HG02588 (cell line): ENCODE data around the gene TYW1B.
"Not testable (repeated sequence)": the region's sequence is repeated elsewhere in the genome, so short reads cannot be mapped to it uniquely, and the experiment has no call there.

ENCODE experiments used
- ATAC-seq: cut with Tn5 transposase; IDR thresholded peaks from one replicate; pipeline ENCODE4 v1.9.1; 2021; ENCODE audit warnings: mild to moderate bottlenecking, moderate library complexity; ENCODE audit not compliant: unreplicated experiment

The TYW1B gene, protein sequence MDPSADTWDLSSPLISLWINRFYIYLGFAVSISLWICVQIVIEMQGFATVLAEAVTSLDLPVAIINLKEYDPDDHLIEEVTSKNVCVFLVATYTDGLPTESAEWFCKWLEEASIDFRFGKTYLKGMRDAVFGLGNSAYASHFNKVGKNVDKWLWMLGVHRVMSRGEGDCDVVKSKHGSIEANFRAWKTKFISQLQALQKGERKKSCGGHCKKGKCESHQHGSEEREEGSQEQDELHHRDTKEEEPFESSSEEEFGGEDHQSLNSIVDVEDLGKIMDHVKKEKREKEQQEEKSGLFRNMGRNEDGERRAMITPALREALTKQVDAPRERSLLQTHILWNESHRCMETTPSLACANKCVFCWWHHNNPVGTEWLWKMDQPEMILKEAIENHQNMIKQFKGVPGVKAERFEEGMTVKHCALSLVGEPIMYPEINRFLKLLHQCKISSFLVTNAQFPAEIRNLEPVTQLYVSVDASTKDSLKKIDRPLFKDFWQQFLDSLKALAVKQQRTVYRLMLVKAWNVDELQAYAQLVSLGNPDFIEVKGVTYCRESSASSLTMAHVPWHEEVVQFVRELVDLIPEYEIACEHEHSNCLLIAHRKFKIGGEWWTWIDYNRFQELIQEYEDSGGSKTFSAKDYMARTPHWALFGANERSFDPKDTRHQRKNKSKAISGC

DNA sequence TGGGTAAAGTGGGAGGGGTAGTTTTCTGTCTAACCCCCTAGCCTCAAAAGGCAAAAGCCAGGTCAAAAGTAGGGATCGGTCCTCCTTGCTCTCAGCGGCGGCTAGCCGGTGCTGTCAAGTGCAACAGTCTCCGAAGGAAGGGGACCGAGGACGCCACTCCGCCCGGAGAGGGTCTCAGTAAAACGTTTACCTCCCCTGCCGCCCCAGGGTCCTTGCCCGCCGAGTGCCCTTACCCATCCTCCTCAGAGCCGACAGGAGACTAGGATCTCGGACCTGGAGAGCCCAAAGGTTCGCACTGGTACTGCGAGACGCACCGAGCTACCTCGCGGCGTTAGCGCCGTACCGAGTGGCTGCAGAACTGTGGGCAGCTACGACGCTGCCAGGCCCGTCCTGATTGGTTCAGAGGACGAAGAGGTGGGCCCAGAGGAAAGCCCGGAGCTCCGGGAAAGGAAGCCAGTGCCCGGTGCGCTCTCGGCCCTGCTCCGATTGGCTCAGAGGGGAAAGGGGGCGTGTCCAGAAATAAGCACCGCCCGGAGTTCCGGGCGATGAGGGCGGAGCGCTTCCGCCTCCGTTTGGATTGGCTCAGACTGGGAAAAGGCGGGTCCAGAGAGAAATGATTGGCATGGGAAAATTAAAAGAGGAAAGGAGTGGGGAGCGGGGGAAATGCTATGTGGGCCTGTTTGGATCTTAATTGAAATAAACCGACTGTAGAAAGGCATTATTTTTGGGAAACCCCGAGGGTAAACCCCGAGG lies at the start of gene TYW1B:
Gene TYW1B, minus strand, starts transcription at position 362 of the 753 bp plus-strand sequence. Its CDS starts 125 bp downstream, at position 237.
- ATAC-seq: peak; percentile 90

DNA sequence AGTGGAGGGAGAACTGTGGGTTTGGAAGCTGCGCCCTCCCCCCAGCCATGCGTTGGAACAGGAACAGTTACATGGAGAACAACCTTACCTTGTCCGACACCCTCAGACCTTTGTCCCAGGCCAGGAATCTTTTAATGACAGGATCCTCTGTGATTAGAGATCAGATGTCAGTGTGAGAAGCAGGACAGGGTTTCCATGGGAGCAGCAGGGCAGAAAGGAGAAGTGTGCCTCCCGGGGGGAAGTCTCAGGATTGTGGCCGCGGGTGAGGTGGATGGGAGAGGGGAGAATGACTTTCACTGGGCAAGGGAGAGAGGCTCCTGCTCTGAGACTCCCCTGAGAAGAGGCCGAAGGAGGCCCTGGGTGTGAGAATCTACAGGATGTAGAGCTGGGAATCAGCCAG lies 39.6 kb upstream of the TYW1B start:
- ATAC-seq: not testable (repeated sequence)

DNA sequence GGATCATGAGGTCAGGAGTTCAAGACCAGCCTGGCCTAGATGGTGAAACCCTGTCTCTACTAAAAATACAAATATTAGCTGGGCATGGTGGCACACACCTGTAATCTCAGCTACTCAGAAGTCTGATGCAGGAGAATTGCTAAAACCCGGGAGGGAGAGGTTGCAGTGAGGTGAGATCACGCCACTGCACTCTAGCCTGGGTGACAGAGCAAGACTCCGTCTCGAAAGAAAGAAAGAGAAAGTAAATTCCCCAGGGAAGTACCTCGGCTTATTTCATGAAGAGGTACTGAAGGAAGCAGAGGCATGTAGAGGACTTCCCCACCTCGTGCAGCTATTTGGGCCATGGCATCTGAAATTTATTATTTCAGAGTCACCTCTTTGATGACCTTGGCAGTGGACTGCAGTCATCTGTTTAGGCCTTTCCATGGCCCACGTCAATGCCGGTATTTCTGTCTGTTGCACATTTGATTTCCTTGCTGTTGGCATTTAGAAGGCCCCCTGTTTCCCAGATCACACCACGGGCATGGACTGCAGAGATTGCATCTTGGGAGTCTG lies 30.9 kb upstream of the TYW1B start:
- not testable (repeated sequence) for ATAC-seq

DNA sequence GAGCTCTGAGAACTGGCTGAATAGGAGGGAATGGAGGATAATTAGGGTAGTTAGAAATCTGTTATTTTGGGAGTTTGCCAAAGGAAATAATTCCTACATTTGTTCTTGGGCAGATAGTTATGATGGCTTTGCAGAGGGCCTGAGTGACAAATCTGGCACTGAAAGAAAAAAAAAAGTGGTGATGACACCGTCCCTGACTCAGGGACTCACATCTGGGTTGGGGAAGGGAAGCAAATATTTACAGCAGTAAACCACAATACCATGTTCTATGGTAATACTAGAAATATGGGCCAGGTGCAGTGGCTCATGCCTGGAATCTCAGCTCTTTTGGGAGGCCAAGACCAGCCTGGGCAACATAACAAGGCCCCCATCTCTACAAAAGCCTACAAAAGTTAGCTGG lies 29.9 kb upstream of the TYW1B start:
- not testable (repeated sequence) for ATAC-seq

DNA sequence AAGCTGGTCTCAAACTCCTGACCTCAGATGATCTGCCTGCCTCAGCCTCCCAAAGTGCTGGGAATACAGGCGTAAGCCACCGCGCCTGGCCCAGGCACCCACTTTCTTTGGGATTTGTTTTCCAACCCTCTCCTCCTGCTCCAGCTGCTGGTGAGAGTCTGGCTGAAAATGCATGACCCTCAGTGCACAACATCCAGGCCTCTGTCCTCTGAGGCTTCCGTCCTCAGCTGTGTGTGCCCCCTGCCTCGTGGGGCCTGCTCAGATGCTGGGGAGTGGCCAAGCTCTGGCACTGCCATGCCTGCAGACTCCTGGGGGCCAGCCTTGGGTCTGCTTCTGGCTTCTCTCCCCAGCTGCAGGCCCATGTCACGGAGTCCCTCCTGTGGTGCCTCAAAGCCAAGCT lies 27.3 kb upstream of the TYW1B start:
- not testable (repeated sequence) for ATAC-seq

DNA sequence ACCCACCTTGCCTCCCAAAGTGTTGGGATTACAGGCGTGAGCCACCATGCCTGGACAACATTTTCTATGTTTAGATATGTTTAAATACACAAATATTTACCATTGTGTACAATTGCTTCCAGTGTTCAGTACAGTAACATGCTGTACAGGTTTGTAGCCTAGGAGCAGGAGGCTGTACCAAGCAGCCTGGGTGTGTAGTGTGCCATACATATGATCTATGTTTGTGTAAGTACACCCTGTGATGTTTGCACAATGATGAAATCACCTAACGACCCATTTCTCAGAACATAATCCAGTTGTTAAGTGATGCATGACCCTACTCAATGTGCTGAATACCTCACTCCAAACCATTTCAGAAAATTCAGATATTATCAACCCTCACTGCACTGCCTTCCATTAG lies 24.9 kb upstream of the TYW1B start:
- not testable (repeated sequence) for ATAC-seq

DNA sequence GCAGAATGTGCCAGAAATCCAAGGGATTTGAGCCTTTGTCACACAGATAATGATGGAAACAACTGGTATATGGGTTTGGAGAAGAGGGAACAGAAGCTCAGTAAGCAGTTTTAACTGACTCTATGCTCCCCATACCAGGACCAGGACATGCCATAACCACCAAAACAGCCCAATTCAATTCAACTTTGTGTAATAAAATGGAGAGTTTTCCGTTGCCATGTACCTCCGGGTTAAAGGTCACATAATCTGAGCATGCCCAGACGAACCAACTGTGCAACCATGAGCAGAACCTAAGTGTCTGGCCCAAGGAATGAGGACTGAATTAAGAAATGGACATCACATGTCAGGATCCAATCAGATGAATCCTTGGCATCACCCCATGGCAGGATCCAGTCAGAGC lies 22.7 kb upstream of the TYW1B start:
- ATAC-seq: not testable (repeated sequence)

DNA sequence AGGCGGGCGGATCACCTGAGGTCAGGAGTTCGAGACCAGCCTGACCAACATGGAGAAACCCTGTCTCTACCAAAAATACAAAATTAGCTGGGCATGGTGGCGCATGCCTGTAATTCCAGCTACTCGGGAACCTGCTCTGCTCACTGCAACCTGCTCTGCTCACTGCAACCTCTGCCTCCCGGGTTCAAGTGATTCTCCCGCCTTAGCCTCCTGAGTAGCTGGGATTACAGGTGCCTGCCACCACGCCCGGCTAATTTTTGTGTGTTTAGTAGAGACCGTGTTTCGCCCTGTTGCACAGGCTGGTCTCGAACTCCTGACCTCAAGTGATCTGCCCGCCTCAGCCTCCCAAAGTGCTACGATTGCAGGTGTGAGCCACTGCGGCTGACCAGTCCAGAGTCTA lies 16.1 kb upstream of the TYW1B start:
- not testable (repeated sequence) for ATAC-seq

DNA sequence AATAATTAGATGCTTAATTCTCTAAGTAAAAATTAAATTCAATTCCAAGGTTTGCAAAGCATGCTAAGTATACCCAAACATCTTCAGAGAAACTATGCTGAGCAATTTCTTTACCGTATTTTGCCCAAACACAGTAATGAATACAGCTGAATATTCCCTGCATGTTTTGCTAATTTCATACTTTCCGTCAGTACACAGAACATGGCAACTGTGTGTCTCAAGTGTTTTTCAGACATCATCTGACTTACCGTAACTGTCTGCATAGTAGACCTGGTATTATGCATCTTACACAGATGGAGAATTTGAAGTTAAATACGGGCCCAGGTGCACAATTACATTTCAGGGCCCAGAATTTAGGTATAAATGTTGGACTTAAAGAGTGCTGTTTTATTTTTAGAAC lies 15.2 kb upstream of the TYW1B start:
- not testable (repeated sequence) for ATAC-seq

DNA sequence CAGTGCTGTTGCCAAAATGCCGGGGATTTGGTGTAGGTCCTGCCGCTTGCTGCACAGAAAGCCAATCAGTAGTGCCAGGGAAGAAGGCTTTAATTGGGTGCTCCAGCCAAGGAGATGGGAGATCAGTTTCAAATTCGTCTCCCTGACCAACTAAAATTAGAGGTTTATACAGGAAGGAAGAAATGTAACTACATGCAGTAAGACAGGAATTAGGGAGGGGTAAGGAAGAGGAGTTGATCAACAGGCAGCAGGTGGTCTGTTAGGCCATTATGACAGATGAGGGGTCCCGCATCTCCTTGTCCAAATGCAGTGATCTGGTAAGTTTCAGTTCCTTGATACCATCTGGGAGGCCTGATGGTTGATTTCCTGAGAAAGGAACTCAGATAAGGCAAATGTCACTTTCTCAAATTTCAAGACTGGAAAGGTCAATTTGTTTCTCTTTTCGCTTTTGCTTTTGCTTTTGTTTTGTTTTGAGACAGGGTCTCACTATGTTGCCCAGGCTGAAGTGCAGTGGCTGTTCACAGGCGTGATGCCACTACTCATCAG lies 13.0 kb upstream of the TYW1B start:
- ATAC-seq: not testable (repeated sequence)

DNA sequence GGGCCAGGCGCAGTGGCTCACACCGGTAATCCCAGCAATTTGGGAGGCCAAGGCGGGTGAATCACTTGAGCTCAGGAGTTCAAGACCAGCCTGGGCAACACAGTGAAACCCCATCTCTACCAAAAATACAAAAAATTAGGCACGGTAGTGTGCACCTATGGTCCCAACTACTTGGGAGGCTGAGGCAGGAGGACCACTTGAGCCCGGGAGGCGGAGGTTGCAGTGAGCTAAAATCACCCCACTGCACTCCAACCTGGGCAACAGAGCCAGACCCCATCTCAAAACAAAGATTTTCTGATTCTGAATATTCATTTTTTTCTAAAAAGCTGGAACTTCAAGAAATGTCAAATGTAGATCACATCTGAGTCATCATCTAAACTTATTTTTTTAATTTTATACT lies 10.3 kb upstream of the TYW1B start:
- not testable (repeated sequence) for ATAC-seq

DNA sequence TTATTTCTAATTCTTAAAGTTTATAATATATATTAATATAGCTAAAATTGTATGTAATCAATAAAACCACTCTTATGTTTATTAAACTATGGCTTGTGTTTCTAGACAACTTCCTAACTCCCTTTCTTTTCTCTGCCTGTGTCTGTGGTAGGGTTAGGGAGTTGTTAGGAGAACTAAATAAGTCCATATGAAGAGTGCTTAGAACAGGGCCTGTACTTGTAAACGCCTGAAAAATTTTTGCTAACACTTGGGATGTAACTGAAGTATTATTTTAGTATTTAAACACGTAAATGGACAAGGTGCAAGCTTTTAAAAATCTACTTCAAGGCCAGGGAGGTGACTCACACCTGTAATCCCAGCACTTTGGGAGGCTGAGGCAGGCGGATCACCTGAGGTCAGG lies 9.3 kb upstream of the TYW1B start:
- not testable (repeated sequence) for ATAC-seq

DNA sequence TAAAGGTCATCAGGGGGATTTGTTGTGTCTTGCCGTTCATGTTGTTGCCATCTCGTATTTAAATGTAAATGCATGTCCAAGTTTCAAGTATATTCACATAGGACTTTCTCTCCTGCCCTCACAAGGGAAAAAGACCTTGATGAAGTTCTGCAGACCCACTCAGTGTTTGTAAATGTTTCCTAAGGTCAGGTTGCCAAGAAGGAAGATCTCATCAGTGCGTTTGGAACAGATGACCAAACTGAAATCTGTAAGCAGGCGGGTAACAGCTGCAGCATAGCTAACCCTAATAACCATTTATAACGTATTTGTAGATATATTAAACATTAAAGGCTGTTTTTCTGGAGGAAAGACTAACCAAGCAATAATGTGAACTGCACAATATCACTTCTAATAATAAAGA lies 2.6 kb upstream of the TYW1B start:
- not testable (repeated sequence) for ATAC-seq

DNA sequence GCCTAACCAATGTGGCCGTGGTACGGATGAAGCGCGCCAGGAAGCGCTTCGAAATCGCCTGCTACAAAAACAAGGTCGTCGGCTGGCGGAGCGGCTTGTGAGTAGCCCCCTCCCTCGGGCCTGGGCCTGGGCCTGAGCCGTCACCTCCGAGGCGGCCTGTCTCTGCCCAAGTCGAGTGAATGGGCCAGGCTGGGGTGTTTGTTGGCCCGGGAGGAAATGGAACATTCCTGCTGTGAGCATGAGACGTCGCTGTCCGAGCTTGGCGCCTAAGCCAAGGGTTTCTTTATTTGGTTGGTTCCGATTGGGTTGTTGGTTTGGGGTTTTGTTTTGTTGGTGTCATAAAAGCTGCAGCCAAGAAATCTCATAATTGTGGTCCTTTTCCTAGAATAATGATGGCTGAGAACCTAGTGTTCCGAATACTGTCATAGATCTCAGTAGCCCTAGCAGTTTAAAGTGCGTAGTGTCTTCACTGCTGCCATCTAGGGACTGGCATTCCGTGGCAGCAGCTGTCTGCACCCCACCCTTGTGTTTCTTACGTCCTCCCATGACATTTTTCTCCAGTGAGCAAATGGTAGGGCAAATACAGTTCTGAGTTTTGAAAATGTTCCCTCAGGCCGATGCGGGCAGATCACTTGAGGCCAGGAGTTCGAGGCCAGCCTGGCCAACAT lies 1.8 kb upstream of the TYW1B start:
- ATAC-seq: peak; percentile 22

DNA sequence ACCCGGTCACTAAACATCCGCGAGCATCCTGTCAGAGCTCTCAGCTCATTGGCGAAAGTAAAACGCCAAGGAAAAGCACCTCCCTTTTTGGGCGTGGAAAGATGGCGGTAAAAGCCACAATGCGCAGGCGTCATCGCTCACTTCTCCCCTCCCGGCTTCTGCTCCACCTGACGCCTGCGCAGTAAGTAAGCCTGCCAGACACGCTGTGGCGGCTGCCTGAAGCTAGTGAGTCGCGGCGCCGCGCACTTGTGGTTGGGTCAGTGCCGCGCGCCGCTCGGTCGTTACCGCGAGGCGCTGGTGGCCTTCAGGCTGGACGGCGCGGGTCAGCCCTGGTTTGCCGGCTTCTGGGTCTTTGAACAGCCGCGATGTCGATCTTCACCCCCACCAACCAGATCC lies 1.3 kb upstream of the TYW1B start:
- peak; percentile 54 for ATAC-seq

DNA sequence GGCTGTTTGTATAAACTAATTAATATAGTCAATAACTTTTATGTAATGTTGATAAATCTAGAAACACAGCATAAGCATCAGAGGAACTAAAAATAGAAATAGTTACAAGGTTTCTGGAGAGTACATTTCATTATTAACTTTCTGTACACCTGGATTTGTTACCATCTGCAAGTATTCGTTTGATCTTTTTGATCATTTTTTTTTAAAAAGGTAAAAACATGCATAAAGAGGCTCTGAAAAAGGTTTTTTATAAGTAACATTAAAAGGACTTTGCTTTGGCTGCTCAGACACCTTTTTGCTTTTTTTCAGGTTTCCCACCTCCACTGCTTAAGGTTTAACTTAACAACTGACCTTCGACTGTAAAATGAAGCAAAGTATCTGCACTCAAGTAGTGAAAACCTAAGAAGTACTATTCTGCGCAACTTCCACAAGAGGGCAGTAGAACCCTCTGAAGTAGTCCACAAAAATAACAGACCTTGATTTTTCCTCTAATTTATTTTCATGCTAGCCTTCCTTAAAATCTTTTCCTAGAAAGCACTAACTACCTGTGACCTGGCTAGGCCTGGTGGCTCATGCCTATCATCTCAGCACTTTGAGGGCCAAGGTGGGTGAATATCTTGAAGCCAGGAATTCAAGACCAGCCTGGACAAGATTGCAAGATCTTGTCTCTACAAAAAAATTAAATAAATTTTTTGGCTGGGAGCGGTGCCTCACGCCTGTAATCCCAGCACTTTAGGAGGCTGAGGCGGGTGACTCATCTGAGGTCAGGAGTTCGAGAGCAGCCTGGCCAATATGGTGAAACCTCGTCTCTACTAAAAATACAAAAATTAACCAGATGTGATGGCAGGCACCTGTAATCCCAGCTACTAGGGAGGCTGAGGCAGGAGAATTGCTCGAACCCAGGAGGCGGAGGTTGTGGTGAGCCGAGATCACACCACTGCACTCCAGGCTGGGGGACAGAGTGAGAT lies 4.0 kb downstream of the TYW1B start:
- not testable (repeated sequence) for ATAC-seq

DNA sequence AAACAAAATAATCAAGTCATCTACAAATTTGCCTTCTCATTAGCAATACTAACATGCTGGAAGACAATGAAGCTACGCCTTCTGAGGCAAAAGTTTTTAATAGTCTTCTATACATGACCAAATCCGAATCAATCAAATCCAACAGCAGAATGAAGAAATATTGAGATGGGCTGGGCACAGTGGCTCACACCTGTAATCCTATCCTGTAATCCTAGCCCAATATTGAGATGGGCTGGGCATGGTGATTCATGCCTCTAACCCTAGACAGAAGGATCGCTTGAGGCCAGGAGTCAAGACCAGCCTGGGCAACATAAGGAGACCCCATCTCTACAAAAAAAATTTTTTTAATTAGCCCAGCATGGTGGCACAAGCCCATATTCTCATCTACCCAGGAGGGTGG lies 5.5 kb downstream of the TYW1B start:
- ATAC-seq: not testable (repeated sequence)

DNA sequence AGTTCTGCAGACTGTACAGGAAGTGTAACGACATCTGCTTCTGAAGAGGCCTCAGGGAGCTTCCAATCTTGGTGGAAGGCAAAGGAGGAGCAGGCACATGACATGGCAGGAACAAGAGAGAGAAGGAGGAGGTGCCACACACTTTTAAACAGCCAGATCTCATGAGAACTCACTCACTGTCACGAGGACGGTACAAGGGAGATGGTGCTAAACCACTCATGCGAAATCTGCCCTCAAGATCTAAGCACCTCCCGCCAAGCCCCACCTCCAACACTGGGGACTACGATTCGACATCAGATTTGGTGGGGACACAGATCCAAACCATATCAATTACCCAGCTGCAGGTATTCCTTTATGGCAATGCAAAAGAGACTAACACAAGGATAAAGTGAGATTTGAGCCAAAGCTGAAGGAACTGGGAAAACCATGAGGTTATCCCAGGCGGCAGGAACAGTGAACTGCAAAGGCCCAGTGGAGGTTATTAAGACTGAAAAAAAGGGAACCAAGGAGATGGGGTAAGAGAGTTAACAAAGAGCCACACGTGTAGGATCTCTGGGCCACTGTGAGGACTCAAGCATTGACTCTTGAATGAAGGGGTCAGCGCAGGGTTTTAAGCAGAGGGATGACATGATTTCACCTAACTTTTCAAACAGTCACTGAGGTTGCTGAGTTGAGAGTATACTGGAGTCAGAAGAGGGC lies 9.2 kb downstream of the TYW1B start:
- not testable (repeated sequence) for ATAC-seq

DNA sequence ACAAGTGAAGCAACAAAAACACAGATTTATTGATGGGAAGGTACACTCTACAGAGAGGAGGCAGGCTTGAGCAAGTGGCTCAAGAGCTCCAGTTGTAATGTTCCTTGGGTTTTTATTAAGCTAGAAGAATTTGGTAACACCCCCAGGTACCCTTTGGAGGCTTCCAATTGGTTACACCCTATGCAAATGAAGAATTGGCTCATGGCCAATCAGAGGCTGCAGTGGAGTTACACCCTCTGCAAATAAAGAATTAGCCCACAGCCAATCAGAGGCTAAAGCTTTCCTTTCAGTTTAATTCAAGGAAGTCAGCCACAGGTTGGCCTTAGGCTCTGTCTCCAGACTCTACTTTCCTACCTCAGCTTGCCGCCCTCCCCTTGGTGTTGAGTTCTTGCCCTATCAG lies 10.3 kb downstream of the TYW1B start:
- not testable (repeated sequence) for ATAC-seq
